NK-92 treated with Interleukin-12 subunit alpha and Interleukin-12 subunit beta, amount 100 ng/mL, for 24 hours (cell line): Measurements from ENCODE around the gene TRAF3.
"Not testable (repeated sequence)": the region's sequence is repeated elsewhere in the genome, so short reads cannot be mapped to it uniquely, and the experiment has no call there.

ENCODE experiments used
- DNase-seq: peaks from one replicate; lab custom pipeline; 2025; lab: John Stamatoyannopoulos, UW

The TRAF3 gene

GRCh38 chr14:102807013-102807406 lies 29.8 kb downstream of the TRAF3 start:
- DNase-seq = no peak

- DNase-seq = no peak
Observed at GRCh38 chr14:102809870-102810269, 32.6 kb downstream of the TRAF3 start.

GRCh38 chr14:102810523-102810922 lies 33.3 kb downstream of the TRAF3 start:
- DNase-seq = no peak

DNA sequence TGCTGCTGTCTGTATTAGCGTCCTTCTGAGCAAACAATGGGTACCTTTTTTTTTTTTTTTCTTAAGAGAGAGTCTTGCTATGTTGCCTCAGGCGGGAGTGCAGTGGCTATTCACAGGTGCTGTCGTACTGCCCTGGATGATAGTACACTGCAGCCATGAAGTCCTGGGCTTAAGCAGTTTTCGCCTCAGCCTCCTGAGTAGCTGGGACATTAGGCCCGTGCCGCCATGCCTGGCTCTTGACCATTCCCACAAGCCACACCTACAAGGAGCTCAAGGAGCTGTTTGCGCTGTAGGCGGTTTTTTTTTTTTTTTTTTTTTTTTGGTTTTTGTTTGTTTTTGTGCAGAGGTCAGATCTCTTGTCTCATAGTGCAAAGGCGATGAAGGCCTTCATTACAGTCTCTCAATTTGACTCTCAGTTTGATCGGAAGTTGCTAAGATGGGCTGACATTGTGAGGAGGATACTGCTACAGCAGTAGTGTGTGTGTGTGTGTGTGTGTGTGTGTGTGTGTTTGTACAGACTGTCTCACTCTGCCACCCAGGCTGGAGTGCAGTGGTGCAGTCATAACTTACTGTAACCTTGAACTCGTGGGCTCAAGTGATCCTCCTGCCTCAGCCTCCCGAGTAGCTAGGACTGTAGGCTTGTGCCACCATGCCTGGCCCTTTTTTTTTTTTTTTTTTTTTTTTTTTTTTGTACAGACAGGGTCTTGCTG lies 34.2 kb downstream of the TRAF3 start:
- no peak for DNase-seq

GRCh38 chr14:102811971-102812370 lies 34.7 kb downstream of the TRAF3 start:
- DNase-seq = no peak

GRCh38 chr14:102813691-102814090 lies 36.4 kb downstream of the TRAF3 start:
- no peak for DNase-seq

GRCh38 chr14:102817318-102817717 lies 40.1 kb downstream of the TRAF3 start:
- no peak for DNase-seq

GRCh38 chr14:102817942-102818940 lies 41.0 kb downstream of the TRAF3 start:
- no peak for DNase-seq

- DNase-seq = no peak
Observed at GRCh38 chr14:102819176-102819628, 42.0 kb downstream of the TRAF3 start.

GRCh38 chr14:102819747-102820330 lies 42.6 kb downstream of the TRAF3 start:
- no peak for DNase-seq

GRCh38 chr14:102821252-102821651 lies 44.0 kb downstream of the TRAF3 start:
- no peak for DNase-seq

DNA sequence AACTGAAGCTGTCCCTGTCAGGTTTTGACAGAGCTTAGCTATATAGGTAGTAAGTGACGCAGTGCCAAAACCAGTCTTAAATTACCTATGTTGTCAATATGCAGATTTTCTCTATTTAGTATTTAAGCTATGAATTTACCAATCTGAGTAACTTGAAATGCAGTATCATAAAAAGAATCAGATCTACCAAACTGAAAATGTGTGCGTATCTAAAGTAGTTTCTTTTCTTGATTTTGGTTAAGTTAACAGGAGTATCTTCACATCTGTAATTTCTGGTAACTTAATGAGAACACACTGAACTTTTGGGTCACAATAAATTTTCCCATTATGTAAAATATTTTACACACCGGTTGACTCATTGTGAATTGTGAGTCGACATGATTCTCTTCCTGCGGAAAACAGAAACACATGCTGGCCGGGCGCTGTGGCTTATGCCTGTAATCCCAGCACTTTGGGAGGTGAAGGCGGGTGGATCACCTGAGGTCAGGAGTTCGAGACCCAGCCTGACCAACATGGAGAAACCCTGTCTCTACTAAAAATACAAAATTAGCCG lies 45.1 kb downstream of the TRAF3 start:
- no peak for DNase-seq

GRCh38 chr14:102822887-102823286 lies 45.6 kb downstream of the TRAF3 start:
- DNase-seq = not testable (repeated sequence)

DNA sequence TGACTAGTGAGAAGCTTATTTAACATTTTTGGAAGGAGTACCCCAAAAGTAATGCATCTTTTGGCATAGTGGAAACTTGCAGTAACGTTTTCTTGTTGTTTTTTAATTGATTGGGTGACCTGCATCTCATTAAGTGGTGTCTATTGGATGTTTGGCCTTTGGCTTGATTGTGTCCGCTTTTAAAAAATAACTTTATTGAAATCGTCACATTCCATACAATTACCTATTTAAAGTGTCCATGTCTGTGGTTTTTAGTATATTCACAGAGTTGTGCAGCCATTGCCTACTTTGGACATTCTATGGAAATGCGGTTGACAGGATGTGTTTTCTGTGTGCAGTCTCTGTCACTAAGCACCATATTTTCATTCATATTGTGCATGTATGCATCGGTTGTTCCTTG lies 46.3 kb downstream of the TRAF3 start:
- DNase-seq = no peak

DNA sequence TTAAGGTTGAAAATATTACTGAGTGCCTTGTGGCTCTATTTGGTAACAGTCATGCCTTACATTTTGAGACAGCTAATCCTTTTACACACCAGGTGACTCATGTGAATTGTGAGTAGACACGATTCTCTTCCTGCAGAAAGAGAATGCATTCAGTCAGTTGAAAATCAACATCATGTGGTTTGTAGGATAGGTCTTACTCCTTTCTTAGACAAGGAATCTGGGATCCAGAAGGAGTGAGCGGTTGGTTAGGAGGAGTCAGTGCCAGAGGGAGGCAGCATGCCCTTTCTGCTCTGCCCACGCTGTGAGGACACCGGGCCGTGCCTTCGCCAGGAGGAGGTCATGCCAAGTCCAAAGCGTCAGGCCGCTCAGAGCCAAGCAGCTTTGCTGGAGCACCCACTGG lies 47.6 kb downstream of the TRAF3 start:
- no peak for DNase-seq

DNA sequence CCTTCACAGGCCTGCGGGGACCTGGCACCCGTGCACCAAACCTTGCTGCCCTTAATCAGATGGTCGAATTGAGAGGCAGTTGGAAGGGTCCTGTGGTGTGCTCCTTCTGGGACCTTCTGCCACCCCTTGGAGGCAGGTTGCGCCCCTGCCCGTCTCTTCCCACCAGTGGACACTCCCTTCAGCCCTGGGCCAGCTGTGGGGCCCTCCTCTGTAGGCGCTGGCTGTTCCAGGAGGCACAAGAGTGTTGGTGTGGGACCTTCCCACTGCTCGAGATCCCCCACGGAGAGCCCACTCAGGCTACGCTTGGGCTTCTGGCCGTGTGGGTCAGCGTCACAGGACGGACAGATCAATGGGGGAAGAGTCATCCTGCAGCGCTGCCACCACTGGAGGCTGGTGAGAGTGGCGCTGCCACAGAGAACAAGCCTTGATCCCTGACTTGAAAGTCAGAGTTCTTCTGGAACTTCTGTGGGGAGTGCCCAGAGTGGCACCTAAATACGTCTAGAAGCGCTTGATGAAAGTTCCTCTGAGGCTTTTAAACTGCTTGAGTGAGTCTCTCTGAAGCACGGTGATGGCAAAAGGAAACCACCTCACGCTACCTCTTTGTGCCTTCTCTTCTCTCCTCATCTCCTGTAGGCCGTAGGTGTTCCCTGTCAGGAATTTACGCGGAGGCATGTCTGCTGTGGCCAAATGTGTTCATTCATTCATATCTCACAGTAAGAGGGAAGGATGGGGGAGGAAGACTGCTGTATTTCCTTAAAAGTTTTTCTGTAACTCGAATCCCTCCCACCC lies 48.3 kb downstream of the TRAF3 start:
- no peak for DNase-seq

DNA sequence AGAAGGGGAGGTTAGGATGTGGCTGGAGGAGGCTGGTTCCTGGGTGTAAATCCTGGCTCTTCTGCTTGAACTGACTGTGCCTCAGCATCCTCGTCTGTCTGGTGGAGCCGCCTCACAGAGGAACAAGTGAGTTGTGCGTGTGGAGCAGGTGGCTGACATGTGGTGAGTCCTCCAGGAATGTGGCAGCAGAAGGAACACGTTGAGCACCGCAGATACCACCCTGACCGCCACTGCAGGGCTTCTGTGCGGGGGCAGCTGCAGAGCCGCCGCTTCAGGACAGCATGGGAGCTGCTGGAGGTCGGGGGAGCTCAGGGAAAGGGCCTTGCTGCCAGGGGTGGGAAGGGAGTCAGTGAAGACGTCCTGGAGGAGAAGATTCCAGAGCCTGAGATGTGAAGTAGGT lies 48.9 kb downstream of the TRAF3 start:
- DNase-seq = no peak

- DNase-seq = no peak
Observed at GRCh38 chr14:102826751-102827675, 49.8 kb downstream of the TRAF3 start.

- DNase-seq = no peak
Observed at GRCh38 chr14:102827716-102828115, 50.5 kb downstream of the TRAF3 start.

DNA sequence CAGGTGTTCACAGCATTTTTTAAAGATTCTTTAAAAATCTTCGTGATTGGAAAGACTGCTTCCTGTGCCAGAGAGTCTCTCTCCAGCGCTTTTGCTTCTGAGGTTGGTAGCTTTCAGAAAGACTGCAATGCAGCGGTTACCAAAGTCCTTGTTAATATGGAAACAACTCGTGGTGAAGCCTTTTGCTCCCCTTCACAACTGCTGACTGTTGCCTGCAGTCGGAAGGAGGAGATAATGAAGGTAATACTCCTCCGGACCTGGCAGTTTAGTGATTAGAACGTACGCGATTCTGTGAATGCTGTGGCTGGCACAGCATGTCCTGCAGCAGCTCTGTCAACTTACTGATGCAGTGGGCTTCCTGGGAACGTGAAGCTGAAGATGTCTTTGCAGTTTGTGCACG lies 50.9 kb downstream of the TRAF3 start:
- DNase-seq = no peak
